ENCODE data around the gene SNAP23.

GRCh38 chr15:42544853-42545629, 49.6 kb downstream of the SNAP23 start:
- TF ChIP-seq POLR2A (IDR thresholded peaks at IDR 0.05) = no peak
- TF ChIP-seq CTCF (IDR thresholded peaks at IDR 0.05) = no peak
